GM12892 (cell line): Measurements from ENCODE around the gene JPT2.
A peak's percentile ranks its signal among the peaks of the same experiment; 100 is the strongest.

Experiments
- DNase-seq: peaks from one replicate; pipeline ENCODE4 v3.0.0; 2011; ENCODE audit not compliant: insufficient read length
- FAIRE-seq: peaks from 2 replicates; lab custom pipeline; 2011; peaks lifted over from hg19 to GRCh38; lab: Jason Lieb, UNC
- POLR2A ChIP-seq: IDR thresholded peaks from 2 replicates; pipeline ENCODE4 v1.6.1; 2011; ENCODE audit warnings: low read depth, low read length, control low read depth
- POLR2AphosphoS5 ChIP-seq: IDR thresholded peaks from 2 replicates; pipeline ENCODE4 v1.6.1; 2011; ENCODE audit warnings: low read depth, low read length, control low read depth
- TAF1 ChIP-seq: IDR thresholded peaks from 2 replicates; pipeline ENCODE4 v1.6.1; 2011; ENCODE audit warnings: low read depth, mild to moderate bottlenecking, control low read depth, low read length, borderline replicate concordance

The JPT2 gene

GRCh38 chr16:1640261-1640941 is 37.7 kb upstream of the JPT2 start:
- no peak for DNase-seq
- no peak for TF ChIP-seq TAF1
- TF ChIP-seq POLR2AphosphoS5 = no peak
- TF ChIP-seq POLR2A = no peak
- no peak for FAIRE-seq

DNA sequence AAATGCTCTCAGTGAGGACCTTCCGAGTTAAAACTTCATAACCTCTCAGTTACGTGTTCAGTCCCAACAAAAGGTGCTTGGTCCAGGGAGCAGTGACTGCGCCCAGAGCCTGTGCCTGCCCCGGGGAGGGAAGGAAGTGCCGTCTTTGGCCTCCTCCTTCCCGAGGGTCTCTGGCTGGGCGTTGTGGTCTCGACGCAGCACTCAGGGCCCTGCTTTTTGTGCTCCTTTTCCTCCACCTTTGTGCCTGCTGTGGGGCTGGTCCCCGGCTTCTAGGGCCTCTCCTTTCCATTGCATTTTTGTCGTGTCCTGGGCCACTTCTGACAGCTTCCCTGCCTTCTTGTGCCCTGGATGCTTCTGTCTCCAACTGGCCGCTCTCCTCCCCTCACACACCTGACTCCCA is 36.8 kb upstream of the JPT2 start:
- DNase-seq (no peak), FAIRE-seq (no peak)
- TF ChIP-seq POLR2A (no peak), POLR2AphosphoS5 (no peak), TAF1 (no peak)

DNA sequence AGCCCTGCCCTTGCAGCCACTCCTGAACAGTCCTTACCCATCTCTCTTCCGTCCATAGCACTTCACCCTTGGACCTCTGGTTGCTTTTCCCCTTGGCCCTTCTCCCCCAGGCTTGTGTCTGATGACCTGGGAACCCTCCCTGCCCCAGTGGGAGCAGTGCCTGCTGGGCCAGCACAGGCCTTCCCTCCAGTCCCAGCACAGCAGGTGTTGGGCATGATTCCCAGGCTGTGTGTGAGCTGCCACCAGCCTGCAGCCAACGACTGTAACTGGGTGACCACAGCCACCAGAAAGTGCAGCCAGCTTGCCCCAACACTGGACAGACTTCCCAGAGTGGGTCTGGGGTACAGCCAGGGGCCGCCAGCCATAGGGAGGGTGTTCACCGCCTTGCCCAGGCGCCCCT is 35.9 kb upstream of the JPT2 start:
- TF ChIP-seq POLR2A (no peak), TAF1 (no peak)
- FAIRE-seq = no peak
- no peak for DNase-seq

GRCh38 chr16:1642753-1643152 is 35.3 kb upstream of the JPT2 start:
- TF ChIP-seq POLR2A (no peak), POLR2AphosphoS5 (no peak)
- no peak for FAIRE-seq
- DNase-seq = no peak

GRCh38 chr16:1643521-1643920 is 34.6 kb upstream of the JPT2 start:
- no peak for FAIRE-seq
- TF ChIP-seq POLR2A (no peak), POLR2AphosphoS5 (no peak), TAF1 (no peak)
- no peak for DNase-seq

DNA sequence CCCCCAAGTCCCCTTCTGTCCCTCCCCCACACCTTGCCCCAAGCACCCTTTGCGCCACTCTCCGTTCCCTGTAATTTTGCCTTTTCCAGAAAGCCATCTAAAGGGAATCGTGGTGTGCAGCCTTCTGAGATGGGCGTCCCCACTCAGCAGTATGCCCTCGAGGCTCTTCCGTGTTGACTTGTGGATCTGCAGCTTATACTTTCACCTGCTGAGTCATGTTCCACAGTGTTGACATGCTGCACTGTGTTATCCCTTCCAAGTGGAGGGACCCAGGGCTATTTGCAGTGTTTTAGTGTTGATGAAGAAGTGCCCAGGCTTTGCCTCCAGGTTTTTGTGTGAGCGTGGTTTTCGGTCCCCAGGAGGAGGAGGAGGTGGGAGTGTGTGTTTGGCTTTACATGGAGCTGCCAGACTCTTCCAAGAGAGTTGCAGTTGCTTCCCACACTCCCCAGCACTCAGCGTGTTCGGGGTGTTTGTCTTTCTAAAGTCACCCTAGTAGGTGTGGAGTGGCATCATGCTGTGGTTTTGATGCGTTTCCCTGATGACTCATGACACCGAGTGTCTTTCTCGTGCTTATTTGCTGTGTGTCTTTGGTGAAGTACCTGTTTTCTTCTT is 32.1 kb upstream of the JPT2 start:
- peak; percentile 24 for FAIRE-seq
- DNase-seq = no peak
- TF ChIP-seq POLR2A = no peak

DNA sequence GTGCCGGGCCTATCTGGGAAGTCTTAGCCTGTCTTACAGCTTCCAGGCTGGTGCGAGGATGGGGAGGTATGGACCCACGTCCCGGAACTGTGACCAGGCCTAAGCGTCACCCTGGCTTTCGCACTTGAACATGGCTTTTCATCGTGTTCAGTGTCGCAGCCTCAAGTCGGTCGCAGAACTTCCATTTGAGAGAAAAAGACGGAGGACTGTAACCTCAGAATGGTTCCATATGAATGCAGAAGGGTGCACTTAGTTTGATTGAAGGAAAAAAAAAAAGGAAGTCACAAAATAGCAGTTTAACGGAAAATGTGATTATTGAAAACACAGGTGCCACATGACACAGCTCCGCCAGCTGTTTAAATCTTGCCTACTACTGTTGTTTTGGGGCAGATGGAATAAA is 30.2 kb upstream of the JPT2 start:
- FAIRE-seq (no peak), DNase-seq (no peak)
- TF ChIP-seq POLR2AphosphoS5 (no peak), TAF1 (no peak), POLR2A (no peak)

DNA sequence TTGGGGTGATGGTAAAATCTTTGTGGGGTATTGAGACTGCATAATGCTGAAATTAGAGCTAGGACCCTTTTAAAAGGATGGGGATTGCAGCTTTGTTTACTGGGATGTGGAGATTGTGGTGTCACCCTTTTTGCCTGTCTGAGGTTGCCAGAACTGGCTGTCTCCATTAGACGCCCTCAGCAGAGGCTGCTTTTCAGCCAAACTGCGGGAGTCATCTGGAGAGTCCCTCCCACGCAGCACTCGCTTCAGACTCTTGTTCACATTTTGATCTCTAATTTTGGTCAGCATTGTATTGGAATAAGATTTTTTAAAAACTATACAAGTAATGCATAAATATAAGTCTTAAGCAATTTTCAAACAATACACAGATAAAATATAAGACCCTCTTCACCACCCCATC is 27.9 kb upstream of the JPT2 start:
- FAIRE-seq (no peak), DNase-seq (no peak)
- no peak for TF ChIP-seq POLR2AphosphoS5
- TF ChIP-seq TAF1 = no peak
- TF ChIP-seq POLR2A = no peak

GRCh38 chr16:1651094-1651973 is 26.7 kb upstream of the JPT2 start:
- TF ChIP-seq TAF1 (no peak), POLR2A (no peak), POLR2AphosphoS5 (no peak)
- DNase-seq (no peak), FAIRE-seq (peak; percentile 5)

GRCh38 chr16:1651974-1652312 is 26.1 kb upstream of the JPT2 start:
- DNase-seq (no peak), FAIRE-seq (no peak)
- TF ChIP-seq POLR2AphosphoS5 = no peak
- TF ChIP-seq POLR2A = no peak
- TF ChIP-seq TAF1 = no peak

DNA sequence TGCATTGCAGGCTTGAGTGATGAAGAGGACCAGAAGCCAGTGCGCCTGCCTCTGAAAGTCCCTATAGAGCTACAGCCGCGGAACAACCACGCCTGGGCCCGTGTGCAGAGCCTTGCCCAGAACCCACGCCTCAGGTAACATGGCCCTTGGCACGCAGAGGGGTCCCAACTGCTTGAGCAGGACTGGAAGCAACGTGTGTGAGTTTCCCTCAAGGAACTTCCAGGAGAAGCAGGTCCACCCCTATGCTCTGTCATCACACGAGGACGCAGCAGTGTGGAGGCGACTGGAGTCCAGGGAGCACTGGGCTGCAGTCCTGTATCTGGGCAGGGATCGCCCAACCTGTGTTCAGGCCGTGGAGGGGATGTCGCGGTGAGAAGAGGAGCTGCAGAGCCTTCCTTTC is 25.1 kb upstream of the JPT2 start:
- FAIRE-seq (no peak), DNase-seq (no peak)
- no peak for TF ChIP-seq TAF1
- TF ChIP-seq POLR2A = no peak
- no peak for TF ChIP-seq POLR2AphosphoS5
